ENCODE results near the gene ZKSCAN2. TPM values are rescaled to one million over a fixed set of nuclear protein-coding genes. Genes with fewer than 3 reads are reported as not detected.

The ZKSCAN2 gene
- polyA plus RNA-seq, 3 donors, result 0.44 to 0.79 (median 0.56) TPM

DNA sequence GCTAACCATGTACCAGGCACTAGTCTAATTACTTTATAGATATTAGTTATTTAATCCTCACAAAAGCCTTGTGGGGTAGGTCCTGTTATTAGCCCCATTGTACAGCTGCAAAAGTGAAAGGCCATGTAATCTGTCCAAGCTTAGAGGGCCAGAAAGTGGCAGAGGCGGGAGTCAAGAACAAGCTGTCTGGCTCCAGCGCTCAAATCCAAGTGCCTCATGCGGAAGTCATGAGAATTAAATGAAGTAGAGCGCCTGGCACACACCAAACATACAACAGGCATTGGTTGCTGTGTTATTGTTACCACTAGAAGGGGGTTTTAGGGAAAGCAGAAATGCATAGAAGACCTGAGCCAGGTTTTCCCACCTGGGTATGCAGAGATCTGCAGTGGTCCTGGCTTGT is 39.7 kb downstream of the ZKSCAN2 start:
- Mint-ChIP-seq H3K36me3 (no peaks in the 10 kb centered on the region), H3K27ac (no peak overlapping the region), H3K4me1 (no peaks in the 10 kb centered on the region), H3K9me3 (no peaks in the 10 kb centered on the region), H3K27me3 (ENCODE audit: low read depth in 3 of 3) (peaks cover 0 to 7% (median 3%) of the 10 kb centered on the region in 3 donors), H3K4me3 (no peak overlapping the region)
- no peaks in the 10 kb centered on the region for H3K27me3 ChIP-seq (ENCODE audit: control insufficient read depth in 2 of 2, insufficient read depth in 2 of 2, low read length in 2 of 2)
- no peak overlapping the region for H3K4me3 ChIP-seq (replicated peaks in 1 of 3; ENCODE audit: low read depth in 2 of 3, low read length in 3 of 3)
- no peaks in the 10 kb centered on the region for H3K36me3 ChIP-seq (replicated peaks in 1 of 2; ENCODE audit: control insufficient read depth in 1 of 2, insufficient read depth in 2 of 2, low read length in 2 of 2)
- intact Hi-C loops (cut with micrococcal nuclease), result no loop called here
- no peaks in the 10 kb centered on the region for H4K20me1 ChIP-seq (ENCODE audit: insufficient read depth, low read length)
- no peak overlapping the region for H2AFZ ChIP-seq (ENCODE audit: insufficient read depth, low read depth, low read length, poor library complexity, severe bottlenecking)
- H3K4me1 ChIP-seq (ENCODE audit: control insufficient read depth in 1 of 2, insufficient read depth in 2 of 2, low read length in 2 of 2), result no peaks in the 10 kb centered on the region
- no peaks in the 10 kb centered on the region for H3K79me2 ChIP-seq (ENCODE audit: insufficient read depth, low read length)
- H3K9ac ChIP-seq (ENCODE audit: insufficient read depth, low read length, poor library complexity, severe bottlenecking), result peak overlapping the region; percentile 8
- 100% methylated on average over 1 of the region's 4 CpGs for WGBS (ENCODE audit: insufficient coverage)
- TF ChIP-seq, protein P1, sequence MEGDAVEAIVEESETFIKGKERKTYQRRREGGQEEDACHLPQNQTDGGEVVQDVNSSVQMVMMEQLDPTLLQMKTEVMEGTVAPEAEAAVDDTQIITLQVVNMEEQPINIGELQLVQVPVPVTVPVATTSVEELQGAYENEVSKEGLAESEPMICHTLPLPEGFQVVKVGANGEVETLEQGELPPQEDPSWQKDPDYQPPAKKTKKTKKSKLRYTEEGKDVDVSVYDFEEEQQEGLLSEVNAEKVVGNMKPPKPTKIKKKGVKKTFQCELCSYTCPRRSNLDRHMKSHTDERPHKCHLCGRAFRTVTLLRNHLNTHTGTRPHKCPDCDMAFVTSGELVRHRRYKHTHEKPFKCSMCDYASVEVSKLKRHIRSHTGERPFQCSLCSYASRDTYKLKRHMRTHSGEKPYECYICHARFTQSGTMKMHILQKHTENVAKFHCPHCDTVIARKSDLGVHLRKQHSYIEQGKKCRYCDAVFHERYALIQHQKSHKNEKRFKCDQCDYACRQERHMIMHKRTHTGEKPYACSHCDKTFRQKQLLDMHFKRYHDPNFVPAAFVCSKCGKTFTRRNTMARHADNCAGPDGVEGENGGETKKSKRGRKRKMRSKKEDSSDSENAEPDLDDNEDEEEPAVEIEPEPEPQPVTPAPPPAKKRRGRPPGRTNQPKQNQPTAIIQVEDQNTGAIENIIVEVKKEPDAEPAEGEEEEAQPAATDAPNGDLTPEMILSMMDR (IDR thresholded peaks at IDR 0.05), result no peak
- no peaks in the 10 kb centered on the region for H3K9me3 ChIP-seq (replicated peaks in 1 of 2; ENCODE audit: control insufficient read depth in 1 of 2, insufficient read depth in 1 of 2, low read length in 2 of 2)
- H3K4me2 ChIP-seq (replicated peaks; ENCODE audit: extremely low read depth, low read length, poor library complexity, severe bottlenecking), result no peak overlapping the region
- no peak overlapping the region for H3K27ac ChIP-seq (ENCODE audit: low read depth in 1 of 2, low read length in 2 of 2)
- DNase-seq, result no peak

DNA sequence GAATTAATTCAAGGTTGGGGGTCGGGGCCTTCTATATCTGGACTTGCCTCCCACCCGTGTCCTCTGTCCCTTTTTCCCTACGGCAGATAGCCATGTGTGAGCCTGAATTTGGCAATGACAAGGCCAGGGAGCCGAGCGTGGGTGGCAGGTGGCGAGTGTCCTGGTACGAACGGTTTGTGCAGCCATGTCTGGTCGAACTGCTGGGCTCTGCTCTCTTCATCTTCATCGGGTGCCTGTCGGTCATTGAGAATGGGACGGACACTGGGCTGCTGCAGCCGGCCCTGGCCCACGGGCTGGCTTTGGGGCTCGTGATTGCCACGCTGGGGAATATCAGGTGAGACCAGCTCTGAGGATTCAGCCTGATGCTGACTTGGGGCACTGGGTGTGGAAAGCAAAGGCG is 40.5 kb downstream of the ZKSCAN2 start:
- WGBS (ENCODE audit: insufficient coverage), result 94% methylated on average over 17 of the region's 17 CpGs
- no peak overlapping the region for H3K4me2 ChIP-seq (replicated peaks; ENCODE audit: extremely low read depth, low read length, poor library complexity, severe bottlenecking)
- no peak overlapping the region for H3K4me3 ChIP-seq (replicated peaks in 1 of 3; ENCODE audit: low read depth in 2 of 3, low read length in 3 of 3)
- Mint-ChIP-seq H3K9me3 (no peaks in the 10 kb centered on the region), H3K4me3 (no peak overlapping the region), H3K4me1 (no peaks in the 10 kb centered on the region), H3K36me3 (no peaks in the 10 kb centered on the region), H3K27ac (no peak overlapping the region), H3K27me3 (ENCODE audit: low read depth in 3 of 3) (peaks cover 0 to 7% (median 3%) of the 10 kb centered on the region in 3 donors)
- H3K9me3 ChIP-seq (replicated peaks in 1 of 2; ENCODE audit: control insufficient read depth in 1 of 2, insufficient read depth in 1 of 2, low read length in 2 of 2), result no peaks in the 10 kb centered on the region
- TF ChIP-seq, protein P1 (IDR thresholded peaks at IDR 0.05), result no peak
- intact Hi-C loops (cut with micrococcal nuclease), result no loop called here
- no peaks in the 10 kb centered on the region for H3K27me3 ChIP-seq (ENCODE audit: control insufficient read depth in 2 of 2, insufficient read depth in 2 of 2, low read length in 2 of 2)
- H3K79me2 ChIP-seq (ENCODE audit: insufficient read depth, low read length), result no peaks in the 10 kb centered on the region
- H3K27ac ChIP-seq (ENCODE audit: low read depth in 1 of 2, low read length in 2 of 2), result no peak overlapping the region
- no peaks in the 10 kb centered on the region for H3K4me1 ChIP-seq (ENCODE audit: control insufficient read depth in 1 of 2, insufficient read depth in 2 of 2, low read length in 2 of 2)
- no peak for DNase-seq
- H3K9ac ChIP-seq (ENCODE audit: insufficient read depth, low read length, poor library complexity, severe bottlenecking), result no peak overlapping the region
- no peaks in the 10 kb centered on the region for H4K20me1 ChIP-seq (ENCODE audit: insufficient read depth, low read length)
- H2AFZ ChIP-seq (ENCODE audit: insufficient read depth, low read depth, low read length, poor library complexity, severe bottlenecking), result no peak overlapping the region
- no peaks in the 10 kb centered on the region for H3K36me3 ChIP-seq (replicated peaks in 1 of 2; ENCODE audit: control insufficient read depth in 1 of 2, insufficient read depth in 2 of 2, low read length in 2 of 2)

Measured in CD14-positive monocyte (primary cell).